NCI-H526 treated with DMSO at 0.1 percent for 48 hours (cell line): Measurements from ENCODE around the gene GUCA1C.

ENCODE experiments used
- DNase-seq: peaks from one replicate; lab custom pipeline; 2025; lab: John Stamatoyannopoulos, UW

The GUCA1C gene

DNA sequence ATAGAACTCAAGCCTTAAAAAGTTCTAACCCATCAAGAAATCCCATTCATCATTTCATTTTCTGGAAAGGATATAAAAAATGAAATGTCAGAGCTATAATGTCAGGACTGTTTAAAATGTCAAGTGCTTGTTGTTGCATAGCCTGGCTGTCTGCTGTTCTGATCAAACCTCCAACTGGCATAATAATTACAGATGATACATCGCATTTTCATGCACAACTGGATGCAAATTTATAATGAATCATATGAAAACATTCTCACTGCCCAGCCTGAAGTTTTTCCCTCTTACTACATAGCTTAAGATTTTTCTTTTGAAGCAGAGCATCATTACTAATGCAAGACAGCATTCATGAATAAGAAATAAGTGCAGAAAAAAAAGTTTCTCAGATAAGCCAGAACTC lies 46.5 kb downstream of the GUCA1C start:
- DNase-seq = peak; percentile 0

DNA sequence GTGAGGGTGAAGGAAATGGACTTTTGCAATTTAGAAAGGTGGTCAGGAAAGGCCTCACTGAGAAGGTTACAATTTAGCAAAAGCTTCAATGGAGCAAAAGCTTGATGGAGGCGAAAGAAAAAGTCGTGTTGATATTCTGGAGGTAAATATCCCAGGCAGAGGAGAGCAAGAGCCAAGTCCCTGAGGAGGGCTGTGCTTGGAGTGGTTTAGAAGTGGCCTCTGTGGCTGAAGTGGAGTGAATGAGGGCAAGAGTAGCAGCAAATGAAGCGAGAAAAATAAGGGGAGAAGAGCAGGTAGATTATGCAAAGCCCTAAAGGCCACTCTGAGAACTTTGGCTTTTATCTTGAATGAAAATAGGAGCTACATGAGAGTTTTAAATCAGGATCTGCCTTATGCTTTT lies 54.1 kb downstream of the GUCA1C start:
- no peak for DNase-seq

DNA sequence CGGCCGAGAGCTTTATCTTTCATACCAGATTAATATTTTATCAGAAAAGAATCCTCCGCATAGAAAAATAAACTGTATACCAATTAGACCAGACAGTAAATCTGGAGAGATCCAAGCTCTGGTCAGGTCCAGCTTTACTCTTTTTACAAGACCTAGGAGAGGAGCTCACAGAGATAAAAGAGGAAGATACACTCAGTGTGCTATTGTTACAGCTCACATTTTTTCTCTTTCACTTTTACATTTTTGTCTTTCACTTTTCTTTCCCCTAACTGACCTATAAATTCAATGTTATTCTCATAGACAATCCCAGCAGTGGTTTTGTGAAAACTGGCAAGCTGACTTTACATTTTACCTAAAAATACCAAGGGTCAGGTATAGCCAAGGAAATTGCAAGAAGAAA lies 55.8 kb downstream of the GUCA1C start:
- DNase-seq = no peak

DNA sequence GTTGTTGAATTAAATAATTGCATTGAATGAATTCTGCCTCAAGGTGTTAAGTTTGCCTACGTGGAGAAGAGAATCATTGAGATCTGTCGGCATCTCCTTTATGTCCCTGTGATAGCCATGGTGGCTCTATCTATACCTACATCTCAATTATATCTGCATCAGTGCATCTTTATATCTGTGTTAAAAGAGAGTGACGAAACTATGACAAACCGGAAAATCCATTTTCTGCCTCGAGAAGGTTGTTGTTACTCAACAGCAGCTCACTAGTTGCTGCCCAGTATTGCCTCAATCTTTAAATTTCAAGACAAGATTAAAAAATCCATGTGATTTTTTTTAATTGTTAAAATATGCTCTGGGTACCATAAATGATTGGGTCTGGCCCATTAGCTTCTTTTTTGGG lies 58.7 kb downstream of the GUCA1C start:
- DNase-seq = no peak

DNA sequence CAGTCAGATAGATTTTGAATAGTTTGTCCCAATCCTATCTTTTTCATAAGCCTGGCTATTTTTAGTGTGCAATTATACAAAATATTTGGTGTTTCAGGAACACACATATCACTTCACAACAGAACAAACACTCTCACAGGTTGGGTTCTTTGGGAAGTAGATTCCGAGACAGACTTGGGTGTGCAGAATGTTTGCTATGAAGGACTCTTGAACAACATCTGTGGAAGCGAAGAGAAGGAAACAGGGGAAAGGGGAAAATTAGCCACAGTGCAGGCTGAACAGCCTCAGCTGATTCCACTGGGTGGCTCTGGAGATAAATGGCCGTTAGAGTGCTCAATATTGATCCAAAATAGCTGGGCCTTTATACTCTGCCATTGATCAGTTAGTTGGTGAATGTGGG lies 61.8 kb downstream of the GUCA1C start:
- DNase-seq = no peak

DNA sequence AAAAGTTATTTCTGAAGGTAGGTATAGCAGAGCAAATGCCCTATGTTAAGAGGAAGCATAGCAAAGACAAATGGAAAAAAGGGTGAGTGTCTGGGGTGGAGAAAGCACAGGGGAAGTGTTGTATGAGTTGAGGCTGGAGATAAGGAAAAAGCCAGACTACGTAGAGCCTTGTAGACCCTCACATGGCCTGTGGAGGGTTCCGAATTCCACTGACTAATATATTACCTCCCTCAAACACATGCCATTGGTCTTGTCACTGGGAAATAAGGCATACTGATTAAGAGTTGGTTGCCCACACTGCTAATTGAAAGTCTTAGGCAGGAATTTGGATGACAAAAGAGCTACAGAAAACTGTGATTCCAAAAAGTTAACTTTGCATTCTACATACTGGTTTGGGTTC lies 65.9 kb downstream of the GUCA1C start:
- no peak for DNase-seq

DNA sequence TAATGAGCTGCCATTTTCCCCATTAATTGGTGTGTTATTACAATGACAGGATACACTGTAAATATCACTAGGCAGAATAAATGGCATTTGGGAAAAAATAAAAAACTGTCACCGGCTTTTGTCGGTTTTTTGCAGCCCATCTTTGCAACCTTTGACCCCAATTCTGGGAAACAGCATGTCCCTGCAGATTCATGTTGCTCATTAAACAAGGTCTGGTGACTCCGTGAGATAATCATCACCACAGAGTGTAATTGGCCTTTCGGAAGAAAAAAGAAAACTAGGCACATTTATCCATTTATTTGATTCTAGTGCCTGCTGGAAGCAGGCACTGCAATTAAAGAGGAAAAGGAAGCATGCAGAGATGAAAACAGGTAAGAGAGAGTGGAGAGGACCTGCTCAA lies 66.6 kb downstream of the GUCA1C start:
- no peak for DNase-seq

DNA sequence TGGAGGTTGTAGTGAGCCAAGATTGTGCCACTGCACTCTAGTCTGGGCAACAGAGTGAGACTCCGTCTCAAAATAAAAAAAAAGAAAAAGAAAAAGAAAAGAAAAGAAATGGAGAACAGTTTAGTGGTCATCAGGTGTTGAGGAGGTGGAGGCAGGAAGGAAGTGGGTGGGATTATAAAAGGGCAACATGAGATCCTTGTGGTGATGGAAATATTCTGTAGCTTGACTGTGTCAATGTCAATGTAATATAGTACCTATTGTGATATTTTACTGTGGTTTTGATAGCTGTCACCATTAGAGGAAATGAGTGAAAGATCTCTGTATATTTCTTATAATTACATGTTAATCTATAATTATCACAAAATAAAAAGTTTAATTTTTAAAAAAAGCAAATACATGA lies 70.3 kb downstream of the GUCA1C start:
- DNase-seq = no peak

DNA sequence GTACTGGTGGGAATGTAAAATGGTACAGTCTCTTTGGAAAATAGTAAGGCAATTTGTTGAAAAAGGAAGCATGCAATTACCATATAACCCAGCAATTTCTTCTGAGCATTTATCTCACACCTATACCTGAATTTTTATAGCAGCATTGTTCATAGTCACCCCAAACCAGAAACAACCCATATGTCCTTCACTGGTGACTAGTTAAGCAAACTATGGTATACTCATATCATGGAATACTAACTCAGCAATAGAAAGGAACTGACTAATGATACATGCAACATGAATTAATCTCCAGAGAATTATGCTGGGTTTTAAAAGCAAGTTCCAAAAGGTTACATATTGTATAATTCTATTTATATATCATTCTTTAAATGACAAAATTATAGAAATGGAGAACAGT lies 70.9 kb downstream of the GUCA1C start:
- no peak for DNase-seq

DNA sequence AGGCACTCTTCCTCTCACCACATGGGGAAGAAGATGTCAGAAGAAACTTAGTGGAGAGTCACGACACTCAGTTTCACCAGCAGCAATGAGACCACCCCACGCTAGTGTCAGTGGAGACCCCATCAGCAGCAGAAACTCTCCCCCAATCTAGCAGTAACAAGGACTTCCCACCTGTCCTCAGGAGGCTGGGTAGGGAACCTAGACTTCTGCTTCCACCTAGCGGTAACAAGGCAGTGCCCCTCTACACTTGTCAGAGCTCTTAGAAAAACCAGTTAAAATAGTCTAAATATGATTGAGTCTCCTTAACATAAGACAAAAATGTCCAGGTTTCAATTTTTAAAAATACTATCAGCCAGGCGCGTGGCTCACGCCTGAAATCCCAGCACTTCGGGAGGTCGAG lies 73.8 kb downstream of the GUCA1C start:
- no peak for DNase-seq

DNA sequence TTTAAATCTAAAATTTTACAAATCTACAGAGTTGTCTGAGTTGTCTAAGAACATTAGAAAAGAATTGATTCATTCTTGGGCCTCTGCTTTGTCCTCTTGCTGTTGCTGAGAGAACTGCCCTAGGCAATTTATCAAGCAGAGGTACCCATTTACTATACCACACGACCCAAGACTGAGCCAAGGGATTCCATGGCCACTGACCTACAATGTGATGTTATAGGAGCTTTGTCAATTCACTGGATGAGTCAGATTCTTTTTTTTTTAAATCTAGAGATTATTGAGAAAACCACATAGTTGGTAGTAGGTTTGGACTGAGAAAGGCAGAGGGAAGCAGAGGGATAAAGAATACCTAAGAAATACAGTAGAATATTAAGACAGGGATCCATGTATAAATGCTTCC lies 75.8 kb downstream of the GUCA1C start:
- no peak for DNase-seq

DNA sequence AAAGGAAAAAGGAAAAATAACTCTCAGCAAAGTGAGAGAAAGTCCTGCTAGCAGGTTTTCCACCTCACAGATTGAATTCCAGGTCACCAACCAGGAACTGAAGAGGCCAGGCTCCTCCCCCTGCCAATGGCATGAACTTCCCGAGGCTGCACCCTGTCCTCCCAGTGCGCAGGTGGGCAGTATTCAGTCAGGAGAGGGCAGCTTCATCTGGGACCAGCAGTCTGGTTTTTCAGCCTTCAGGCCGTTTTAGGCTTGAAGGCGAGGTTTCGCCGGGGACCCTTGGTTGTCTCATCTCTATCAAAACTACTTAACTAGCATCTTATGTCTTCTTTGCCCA lies 89.9 kb downstream of the GUCA1C start:
- no peak for DNase-seq

DNA sequence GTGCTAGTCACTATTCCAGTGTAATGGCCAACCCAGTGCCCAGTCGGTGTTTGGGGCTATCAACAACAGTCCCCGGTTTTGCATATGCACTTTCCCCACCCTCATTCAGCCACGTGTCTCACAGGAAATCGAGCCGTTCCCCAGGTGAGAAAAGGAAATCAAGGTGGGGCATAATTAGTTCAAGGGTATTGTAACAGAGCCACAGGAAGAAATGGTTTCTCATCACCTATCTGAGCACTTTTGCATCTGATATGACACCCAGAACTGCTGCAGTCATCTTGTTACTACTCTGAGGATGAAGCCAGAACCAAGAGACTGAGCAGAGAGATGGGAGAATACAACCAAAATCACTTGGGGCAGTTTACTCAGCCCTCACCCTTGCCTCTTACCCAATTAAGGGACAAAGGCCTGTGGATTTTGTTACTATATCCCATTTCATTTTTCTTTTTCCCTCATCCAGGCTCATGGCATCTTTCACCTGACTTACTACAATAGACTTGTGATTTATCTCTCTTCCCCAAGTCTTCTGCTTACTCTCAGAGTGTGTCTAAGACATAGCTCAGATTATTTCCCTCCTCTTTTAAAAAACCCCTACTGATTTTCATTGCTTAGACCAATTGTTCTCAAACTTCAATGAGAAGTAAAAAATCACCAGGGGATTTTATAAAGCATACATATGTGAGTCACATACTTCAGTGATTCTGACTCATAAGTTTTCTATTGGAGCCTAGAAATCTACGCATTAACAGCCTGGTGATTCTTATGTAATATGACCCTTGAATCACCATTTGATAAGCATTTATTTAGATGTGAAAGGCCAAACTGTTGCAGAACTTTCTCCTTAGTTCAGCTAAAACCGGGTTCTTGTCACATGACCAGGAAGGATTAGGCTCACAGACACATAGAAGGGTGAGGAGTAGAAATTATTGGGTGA lies 90.5 kb downstream of the GUCA1C start:
- no peak for DNase-seq

DNA sequence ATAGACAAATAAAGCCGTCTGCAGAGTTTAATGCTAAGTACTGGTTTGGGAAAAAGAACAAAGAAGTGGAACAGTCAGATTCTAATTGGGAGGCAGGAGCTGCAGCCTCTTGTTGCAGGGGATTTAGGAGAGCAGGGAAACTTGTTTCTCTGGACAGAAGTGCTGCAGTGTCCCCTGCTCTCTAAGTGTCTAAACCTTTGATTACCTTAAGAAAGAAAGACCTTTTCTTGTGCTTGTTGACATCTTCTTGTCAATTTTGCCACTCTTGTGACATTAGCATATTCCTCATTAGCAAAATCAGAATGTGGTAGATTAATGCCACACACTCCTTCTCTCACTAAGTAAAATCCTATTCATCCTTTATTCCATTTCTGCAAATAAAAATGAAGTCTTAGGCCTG lies 92.3 kb downstream of the GUCA1C start:
- no peak for DNase-seq
